Smooth muscle cell (in vitro differentiated cells): Measurements from ENCODE around the gene FBXO36. TPM values are rescaled to one million over a fixed set of nuclear protein-coding genes. Genes with fewer than 3 reads are reported as not detected.
A peak's percentile ranks its signal among the peaks of the same experiment; 100 is the strongest.

Experiments used
- DNase-seq: peaks from one replicate; lab custom pipeline; 2025; ENCODE audit not compliant: unreplicated experiment; lab: John Stamatoyannopoulos, UW
- H2AFZ ChIP-seq: fragments of 200-600 bp; sonication (generic); 2 replicates; pipeline ENCODE4 v1.6.0; 2016; ENCODE audit warnings: antibody characterized with exemption, low read depth, mild to moderate bottlenecking
- H3F3A ChIP-seq: fragments of 200-600 bp; sonication (generic); 2 replicates; pipeline ENCODE4 v1.6.0; 2017; ENCODE audit warnings: antibody characterized with exemption, low read depth
- H3K27ac ChIP-seq: fragments of 200-600 bp; sonication (generic); 2 replicates; pipeline ENCODE4 v1.5.1; 2016; ENCODE audit warnings: low read depth, mild to moderate bottlenecking
- H3K27me3 ChIP-seq: fragments of 200-600 bp; sonication (generic); 2 replicates; pipeline ENCODE4 v1.6.1; 2016; ENCODE audit warnings: low read depth, mild to moderate bottlenecking
- H3K36me3 ChIP-seq: fragments of 200-600 bp; sonication (generic); 2 replicates; pipeline ENCODE4 v1.5.1; 2016; ENCODE audit warnings: low read depth
- H3K4me1 ChIP-seq: fragments of 200-600 bp; sonication (generic); 2 replicates; pipeline ENCODE4 v1.5.1; 2016; ENCODE audit warnings: low read depth
- H3K4me2 ChIP-seq: fragments of 200-600 bp; sonication (generic); 2 replicates; pipeline ENCODE4 v1.6.0; 2016; ENCODE audit warnings: mild to moderate bottlenecking
- H3K4me3 ChIP-seq: fragments of 200-600 bp; sonication (generic); 2 replicates; pipeline ENCODE4 v1.5.1; 2016; ENCODE audit warnings: mild to moderate bottlenecking
- H3K79me2 ChIP-seq: fragments of 200-600 bp; sonication (generic); 2 replicates; pipeline ENCODE4 v1.6.0; 2016; ENCODE audit warnings: low read depth, mild to moderate bottlenecking
- H3K9ac ChIP-seq: fragments of 200-600 bp; sonication (generic); 2 replicates; pipeline ENCODE4 v1.6.0; 2016; ENCODE audit warnings: low read depth
- H3K9me3 ChIP-seq: fragments of 200-600 bp; sonication (generic); replicated peaks from 2 replicates; pipeline ENCODE4 v1.5.1; 2016; ENCODE audit warnings: low read depth
- H4K20me1 ChIP-seq: fragments of 200-600 bp; sonication (generic); 2 replicates; pipeline ENCODE4 v1.6.0; 2016; ENCODE audit warnings: low read depth
- WGBS: methylation state at CpG from one replicate; pipeline ENCODE4 v1.1.7; 2016; ENCODE audit warnings: low lambda C conversion rate; 5-methylcytosine and 5-hydroxymethylcytosine counted together
- polyA plus RNA-seq: library from polyadenylated mRNA; unstranded; fragments of >200 nt; fragmentation: Nextera tagmentation; extraction: Ambion mirVana; gene quantifications from 2 replicates; pipeline ENCODE4 v1.2.1, GENCODE V29; 2016
- total RNA-seq: library from RNA; depleted of rRNA; stranded (reverse); fragments of >200 nt; gene quantifications from 2 replicates; pipeline ENCODE4 v1.2.3, GENCODE V29; 2014
- TF ChIP-seq, protein P1 (sequence below): fragments of 200-600 bp; sonication (generic); IDR thresholded peaks from 2 replicates; pipeline ENCODE4 v1.5.1; 2017; ENCODE audit warnings: borderline replicate concordance, mild to moderate bottlenecking, antibody characterized with exemption; ENCODE audit not compliant: insufficient read depth, poor library complexity, severe bottlenecking

The FBXO36 gene, protein sequence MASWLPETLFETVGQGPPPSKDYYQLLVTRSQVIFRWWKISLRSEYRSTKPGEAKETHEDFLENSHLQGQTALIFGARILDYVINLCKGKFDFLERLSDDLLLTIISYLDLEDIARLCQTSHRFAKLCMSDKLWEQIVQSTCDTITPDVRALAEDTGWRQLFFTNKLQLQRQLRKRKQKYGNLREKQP
- total RNA-seq (8.8 and 13.8 TPM in 2 replicates), polyA plus RNA-seq (5.4 and 9.3 TPM in 2 replicates)

DNA sequence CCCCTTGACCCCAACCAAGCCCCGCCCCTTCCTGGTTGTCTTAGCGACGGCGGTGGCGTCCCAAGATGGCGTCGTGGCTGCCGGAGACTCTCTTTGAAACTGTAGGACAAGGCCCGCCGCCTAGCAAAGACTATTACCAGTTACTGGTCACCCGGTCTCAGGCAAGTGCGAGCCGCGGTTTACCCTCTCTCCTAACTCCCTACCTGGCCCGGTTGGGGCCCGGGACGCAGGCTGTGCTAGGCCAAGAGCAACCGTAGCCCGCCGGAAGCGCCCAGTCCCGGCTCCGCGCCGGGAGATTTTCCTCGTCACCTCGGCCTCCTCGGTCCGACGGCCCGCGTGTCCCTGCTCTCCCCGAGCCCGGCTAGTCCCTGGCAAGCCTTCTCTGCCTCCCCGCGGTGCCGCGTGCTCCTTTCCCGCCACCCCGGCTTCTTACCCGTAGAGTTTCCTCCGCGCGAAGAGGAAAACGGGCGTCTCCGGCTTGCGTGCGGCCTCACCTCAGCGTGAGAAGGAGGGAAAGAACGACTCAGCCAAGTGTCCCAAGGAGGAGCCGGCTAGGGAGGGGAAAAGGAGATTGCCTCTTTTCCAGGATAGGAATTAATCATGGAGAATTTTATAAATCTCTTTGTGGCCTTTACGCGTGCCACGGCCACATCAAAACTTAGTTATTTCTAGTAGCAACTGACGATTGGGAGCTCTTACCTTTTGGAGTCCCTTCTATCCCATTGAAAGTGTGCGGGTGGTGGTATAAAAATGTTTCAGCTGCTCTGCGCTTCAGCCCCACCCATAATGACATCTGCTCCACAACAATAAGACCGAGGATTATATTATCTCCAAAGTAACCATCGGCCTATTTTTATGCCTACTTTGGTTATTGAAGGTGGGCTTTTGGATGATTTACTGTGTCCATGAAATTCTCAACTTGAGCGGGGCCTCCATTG lies at the start of gene FBXO36:
FBXO36 (plus strand) TSS at position 55 of the 938 bp plus-strand sequence; CDS start at position 66, 11 bp downstream.
- peak within 1 kb of the TSS; percentile 93 for H3K27ac ChIP-seq
- H3K4me3 ChIP-seq: peak within 1 kb of the TSS; percentile 97
- H3K27me3 ChIP-seq: no peaks in the 10 kb centered on the region
- H3K9me3 ChIP-seq: no peaks in the 10 kb centered on the region
- TF ChIP-seq, protein P1, sequence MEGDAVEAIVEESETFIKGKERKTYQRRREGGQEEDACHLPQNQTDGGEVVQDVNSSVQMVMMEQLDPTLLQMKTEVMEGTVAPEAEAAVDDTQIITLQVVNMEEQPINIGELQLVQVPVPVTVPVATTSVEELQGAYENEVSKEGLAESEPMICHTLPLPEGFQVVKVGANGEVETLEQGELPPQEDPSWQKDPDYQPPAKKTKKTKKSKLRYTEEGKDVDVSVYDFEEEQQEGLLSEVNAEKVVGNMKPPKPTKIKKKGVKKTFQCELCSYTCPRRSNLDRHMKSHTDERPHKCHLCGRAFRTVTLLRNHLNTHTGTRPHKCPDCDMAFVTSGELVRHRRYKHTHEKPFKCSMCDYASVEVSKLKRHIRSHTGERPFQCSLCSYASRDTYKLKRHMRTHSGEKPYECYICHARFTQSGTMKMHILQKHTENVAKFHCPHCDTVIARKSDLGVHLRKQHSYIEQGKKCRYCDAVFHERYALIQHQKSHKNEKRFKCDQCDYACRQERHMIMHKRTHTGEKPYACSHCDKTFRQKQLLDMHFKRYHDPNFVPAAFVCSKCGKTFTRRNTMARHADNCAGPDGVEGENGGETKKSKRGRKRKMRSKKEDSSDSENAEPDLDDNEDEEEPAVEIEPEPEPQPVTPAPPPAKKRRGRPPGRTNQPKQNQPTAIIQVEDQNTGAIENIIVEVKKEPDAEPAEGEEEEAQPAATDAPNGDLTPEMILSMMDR: no peak
- peak within 1 kb of the TSS; percentile 93 for H3K9ac ChIP-seq
- peak within 1 kb of the TSS; percentile 92 for H3K4me2 ChIP-seq
- H3F3A ChIP-seq: no peaks in the 10 kb centered on the region
- WGBS: 2% methylated on average over 60 of the region's 61 CpGs
- no peaks in the 10 kb centered on the region for H3K36me3 ChIP-seq
- peaks cover 11% of the 10 kb centered on the region for H3K4me1 ChIP-seq
- H4K20me1 ChIP-seq: peaks cover 32% of the 10 kb centered on the region
- peak within 1 kb of the TSS; percentile 75 for H2AFZ ChIP-seq
- H3K79me2 ChIP-seq: peaks cover 70% of the 10 kb centered on the region
- DNase-seq: peak; percentile 96

DNA sequence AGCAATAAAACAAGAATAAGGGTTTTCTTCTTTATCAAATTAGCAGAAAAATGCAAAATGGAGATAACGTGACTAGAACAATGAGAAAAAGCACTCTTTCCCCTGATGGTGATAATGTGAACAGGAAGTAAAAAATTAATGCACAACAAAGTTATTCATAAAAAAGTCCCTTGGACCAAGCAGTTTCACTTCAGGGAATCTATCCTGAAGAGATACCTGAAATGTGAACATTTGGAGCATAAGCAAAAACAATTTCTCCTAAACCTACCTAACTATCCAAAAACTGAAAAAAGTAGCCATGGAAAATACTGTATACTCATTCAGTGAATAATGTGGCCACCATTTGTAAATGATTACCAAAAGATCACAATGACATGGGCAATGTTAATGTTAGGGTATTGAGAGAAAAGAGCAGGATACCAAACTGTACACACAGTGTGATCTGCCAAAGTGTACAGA lies 49.2 kb upstream of the FBXO36 start:
- no peaks in the 10 kb centered on the region for H3F3A ChIP-seq

DNA sequence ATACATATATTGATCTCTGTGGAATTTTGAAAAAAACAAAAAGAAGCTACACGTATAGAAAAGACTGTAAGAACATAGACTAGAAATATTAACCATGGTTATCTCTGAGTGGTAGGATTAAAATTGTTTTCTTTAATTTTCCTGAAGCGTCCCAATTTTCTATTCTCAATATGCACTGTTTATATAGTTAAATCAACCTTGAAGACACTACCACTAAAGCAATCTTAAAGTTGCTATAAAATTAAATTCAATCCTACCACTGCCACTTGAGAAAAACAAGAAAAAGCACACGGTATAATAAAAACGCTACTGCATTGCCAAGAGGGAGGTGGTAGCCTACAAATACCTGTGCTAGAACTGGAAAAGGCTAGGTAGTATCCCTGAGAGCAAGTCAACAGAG lies 47.7 kb upstream of the FBXO36 start:
- no peaks in the 10 kb centered on the region for H3F3A ChIP-seq
- H3K4me3 ChIP-seq: no peak overlapping the region
- DNase-seq: no peak
- 95% methylated on average over 4 of the region's 4 CpGs for WGBS
- H3K79me2 ChIP-seq: peaks cover 89% of the 10 kb centered on the region
- H3K4me2 ChIP-seq: no peak overlapping the region
- no peaks in the 10 kb centered on the region for H3K9me3 ChIP-seq
- H3K9ac ChIP-seq: no peak overlapping the region
- H3K27me3 ChIP-seq: no peaks in the 10 kb centered on the region
- peaks cover 90% of the 10 kb centered on the region for H4K20me1 ChIP-seq
- H3K4me1 ChIP-seq: no peaks in the 10 kb centered on the region
- peaks cover 6% of the 10 kb centered on the region for H3K36me3 ChIP-seq
- H3K27ac ChIP-seq: no peak overlapping the region
- H2AFZ ChIP-seq: no peak overlapping the region
- TF ChIP-seq, protein P1: no peak

More for the DNA sequence above, 49.2 kb upstream of the FBXO36 start:
- TF ChIP-seq, protein P1: no peak
- Histone ChIP-seq H4K20me1 (peaks cover 98% of the 10 kb centered on the region), H3K4me1 (no peaks in the 10 kb centered on the region), H3K4me2 (no peak overlapping the region), H3K27ac (no peak overlapping the region), H3K9ac (no peak overlapping the region), H3K9me3 (no peaks in the 10 kb centered on the region), H3K27me3 (no peaks in the 10 kb centered on the region), H3K4me3 (no peak overlapping the region), H3K79me2 (peaks cover 96% of the 10 kb centered on the region), H2AFZ (no peak overlapping the region), H3K36me3 (no peaks in the 10 kb centered on the region)
- DNase-seq: no peak
- 97% methylated on average over 1 of the region's 1 CpG for WGBS
